HepG2 (cell line): ENCODE measurements around the gene CNTRL. TPM values are rescaled to one million over a fixed set of nuclear protein-coding genes. Genes with fewer than 3 reads are reported as not detected.
"Not testable (repeated sequence)": the region's sequence is repeated elsewhere in the genome, so short reads cannot be mapped to it uniquely, and the experiment has no call there.

Experiments used
- ATAC-seq: fragments of 200-7000 bp; cut with Tn5 transposase; 3 replicates; pipeline ENCODE4 v1.9.1; 2020; ENCODE audit warnings: mild to moderate bottlenecking, moderate library complexity
- BruUV-seq: library from RNA; stranded (reverse); fragments of 400-500 nt; replicated peaks from 2 replicates; lab custom pipeline; 2021; lab: Mats Ljungman, UMichigan
- CTCF ChIA-PET: fragments of 300-600 bp; formaldehyde crosslinking; extraction: SDS; loops from one replicate; lab custom pipeline; 2021; ENCODE audit warnings: low total read pairs, inconsistent platforms, low intra/inter-chr PET ratio; lab: Yijun Ruan, JAX
- POLR2A ChIA-PET: fragments of 350-600 bp; sonication (Branson Sonifier 250); formaldehyde crosslinking; loops from one replicate; lab custom pipeline; 2020; ENCODE audit warnings: antibody characterized with exemption, inconsistent platforms; lab: Yijun Ruan, JAX
- DNase-seq: peaks from one replicate; pipeline ENCODE4 v3.0.0-alpha.2; 2015; ENCODE audit warnings: low spot score
- FAIRE-seq: peaks from 3 replicates; lab custom pipeline; 2011; peaks lifted over from hg19 to GRCh38; lab: Jason Lieb, UNC
- H2AFZ ChIP-seq: one replicate; pipeline ENCODE4 v1.6.1; 2011; ENCODE audit warnings: low read length, inconsistent platforms
- H3K27ac ChIP-seq: fragments of 300-600 bp; 3 replicates; pipeline ENCODE4 v1.8.0; 2011; ENCODE audit warnings: mixed run types, mild to moderate bottlenecking, mixed read lengths, low read length, inconsistent platforms; ENCODE audit not compliant: insufficient read depth; ENCODE audit errors: extremely low read length
- H3K27me3 ChIP-seq, 2 experiments: fragments of 200-600 bp in 1 of 2; 2 replicates in 1 of 2; 3 replicates in 1 of 2; pipeline versions ENCODE4 v1.6.0 to v1.8.0; 2011; ENCODE audit warnings: low read length in 2 of 2, mild to moderate bottlenecking in 2 of 2, moderate library complexity in 2 of 2, inconsistent platforms in 1 of 2; ENCODE audit not compliant: insufficient read depth in 2 of 2, control insufficient read depth in 1 of 2
- H3K36me3 ChIP-seq, 2 experiments: fragments of 200-600 bp in 1 of 2; replicated peaks in 1 of 2; 2 replicates in 1 of 2; 3 replicates in 1 of 2; pipeline versions ENCODE4 v1.5.1 to v1.8.0; 2011; ENCODE audit warnings: low read length in 2 of 2, inconsistent platforms in 1 of 2; ENCODE audit not compliant: insufficient read depth in 2 of 2, control insufficient read depth in 1 of 2
- H3K4me1 ChIP-seq: 2 replicates; pipeline ENCODE4 v1.5.1; 2012; ENCODE audit warnings: low read length, inconsistent platforms; ENCODE audit not compliant: insufficient read depth
- H3K4me2 ChIP-seq: 2 replicates; pipeline ENCODE4 v1.6.0; 2011; ENCODE audit warnings: low read depth, low read length, inconsistent platforms
- H3K4me3 ChIP-seq, 3 experiments: fragments of 200-600 bp in 1 of 3; sonication (generic), shearing (Covaris generic) in 1 of 3; replicated peaks in 1 of 3; 2 replicates each; pipeline ENCODE4 v1.5.1; 2011 to 2016; ENCODE audit warnings: low read length in 3 of 3, inconsistent platforms in 2 of 3, low read depth in 2 of 3, mild to moderate bottlenecking in 2 of 3, control low read depth in 1 of 3, mixed read lengths in 1 of 3; ENCODE audit not compliant: insufficient read depth in 1 of 3
- H3K79me2 ChIP-seq: one replicate; pipeline ENCODE4 v1.6.1; 2011; ENCODE audit warnings: low read length, inconsistent platforms; ENCODE audit not compliant: insufficient read depth
- H3K9ac ChIP-seq: 2 replicates; pipeline ENCODE4 v1.6.0; 2011; ENCODE audit warnings: mild to moderate bottlenecking, low read depth, low read length, inconsistent platforms; ENCODE audit not compliant: insufficient read depth
- H3K9me3 ChIP-seq: 2 replicates; pipeline ENCODE4 v1.5.1; 2012; ENCODE audit warnings: mild to moderate bottlenecking, low read length
- H4K20me1 ChIP-seq: 2 replicates; pipeline ENCODE4 v1.6.0; 2011; ENCODE audit warnings: inconsistent platforms, mild to moderate bottlenecking, low read length, moderate library complexity; ENCODE audit not compliant: insufficient read depth
- BORCS8-MEF2B ChIP-seq: sonication (generic); formaldehyde crosslinking; IDR thresholded peaks from 2 replicates; pipeline ENCODE4 v1.8.0; 2022; ENCODE audit warnings: mild to moderate bottlenecking, missing genetic modification reagents
- HMGA1 ChIP-seq: sonication (generic); formaldehyde crosslinking; conservative IDR thresholded peaks from 2 replicates; pipeline ENCODE4 v1.4.0; 2020; ENCODE audit warnings: missing genetic modification reagents
- ISL2 ChIP-seq: sonication (generic); formaldehyde crosslinking; IDR thresholded peaks from 2 replicates; pipeline ENCODE4 v1.5.0; 2020; ENCODE audit warnings: missing genetic modification reagents
- PHF8 ChIP-seq: sonication (generic); formaldehyde crosslinking; IDR thresholded peaks from 2 replicates; pipeline ENCODE4 v1.5.0; 2020; ENCODE audit warnings: missing genetic modification reagents
- THAP11 ChIP-seq: IDR thresholded peaks from 2 replicates; pipeline ENCODE4 v1.6.1; 2016; ENCODE audit warnings: missing biosample characterization, missing genetic modification reagents
- ZNF615 ChIP-seq: sonication (generic); formaldehyde crosslinking; IDR thresholded peaks from 2 replicates; pipeline ENCODE4 v1.5.0; 2020; ENCODE audit warnings: mild to moderate bottlenecking, missing genetic modification reagents, borderline replicate concordance
- ZNF670 ChIP-seq: sonication (generic); formaldehyde crosslinking; IDR thresholded peaks from 2 replicates; pipeline ENCODE4 v1.8.0; 2022; ENCODE audit warnings: mild to moderate bottlenecking, missing genetic modification reagents, borderline replicate concordance
- ZNF790 ChIP-seq: sonication (generic); formaldehyde crosslinking; IDR thresholded peaks from 2 replicates; pipeline ENCODE4 v1.8.0; 2022; ENCODE audit warnings: missing genetic modification reagents, mild to moderate bottlenecking, borderline replicate concordance
- WGBS: methylation state at CpG from one replicate; pipeline ENCODE4 v1.1.6; 2017; ENCODE audit warnings: low lambda C conversion rate; 5-methylcytosine and 5-hydroxymethylcytosine counted together
- in situ Hi-C: cut with HindIII; loops from 2 replicates; pipeline ENCODE4 v1.10.0; 2017; ENCODE audit warnings: low pct_unique_long_range_greater_than_20kb; ENCODE audit not compliant: extremely low pct_ligation_motif_present
- intact Hi-C: fragments of 100-400 bp; cut with micrococcal nuclease; formaldehyde crosslinking; loops from one replicate; pipeline ENCODE4 v1.10.0; 2022; ENCODE audit not compliant: unreplicated experiment
- polyA plus RNA-seq, 8 experiments: library from polyadenylated mRNA; depleted of rRNA in 3 of 8; stranded (reverse) in 7 of 8; unstranded in 1 of 8; fragments of >200 nt; fragmentation: Illumina TruSeq in 4 of 8; extraction: Trizol in 4 of 8; gene quantifications; 2 replicates each; pipeline versions ENCODE4 v1.2.1 to v1.2.3, GENCODE V29; 2011 to 2016; ENCODE audit warnings: low read depth in 4 of 8, missing spikeins in 1 of 8, mixed read lengths in 1 of 8; ENCODE audit not compliant: insufficient read depth in 1 of 8
- total RNA-seq, 5 experiments: library from RNA; depleted of rRNA; stranded (reverse); fragments of >200 nt; fragmentation: Illumina TruSeq; extraction: Trizol; gene quantifications; 2 replicates each; pipeline ENCODE4 v1.2.3, GENCODE V29; 2016; ENCODE audit warnings: low read depth in 1 of 5

CNTRL gene
- total and polyA plus RNA-seq, 2 of the 13 experiments (the other 11 are each of a cell fraction or from before 2014, with no cell fraction given) = 7.5 to 11.8 TPM

DNA sequence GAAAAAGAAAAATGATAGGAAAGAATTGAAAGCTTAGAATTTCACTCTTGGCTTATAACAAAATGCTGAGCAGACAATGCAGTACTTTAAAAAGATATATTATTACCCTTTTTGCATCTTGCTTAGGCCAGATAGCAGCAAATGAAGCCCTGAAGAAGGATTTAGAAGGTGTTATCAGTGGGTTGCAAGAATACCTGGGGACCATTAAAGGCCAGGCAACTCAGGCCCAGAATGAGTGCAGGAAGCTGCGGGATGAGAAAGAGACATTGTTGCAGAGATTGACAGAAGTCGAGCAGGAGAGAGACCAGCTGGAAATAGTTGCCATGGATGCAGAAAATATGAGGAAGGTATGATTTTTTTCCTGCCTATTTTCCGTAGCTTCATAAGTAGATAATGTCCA, 50.8 kb downstream of the CNTRL start:
- in situ Hi-C loops = no loop called here
- FAIRE-seq (no peak), ATAC-seq (no peak), DNase-seq (no peak)
- Histone ChIP-seq H3K27me3 (no peaks in the 10 kb centered on the region), H3K9ac (no peak overlapping the region), H3K36me3 (peaks cover 0 to 12% of the 10 kb centered on the region in 2 experiments; a peak in 2 of 5 replicates), H2AFZ (no peak overlapping the region), H3K4me1 (peaks cover 12% of the 10 kb centered on the region), H3K4me3 (no peak overlapping the region), H3K9me3 (no peaks in the 10 kb centered on the region), H4K20me1 (no peaks in the 10 kb centered on the region), H3K4me2 (no peak overlapping the region), H3K79me2 (no peaks in the 10 kb centered on the region), H3K27ac (no peak overlapping the region)
- no peak for TF ChIP-seq ZNF670
- no peak for TF ChIP-seq ISL2 (CRISPR knock-in tag)
- no peak for TF ChIP-seq THAP11 (CRISPR knock-in tag)
- no peak for TF ChIP-seq ZNF790 (CRISPR knock-in tag)
- TF ChIP-seq PHF8 (CRISPR knock-in tag) = no peak
- TF ChIP-seq BORCS8-MEF2B (CRISPR knock-in tag) = no peak
- TF ChIP-seq ZNF615 (CRISPR knock-in tag) = no peak
- TF ChIP-seq HMGA1 = no peak
- intact Hi-C loops = no loop called here
- POLR2A ChIA-PET = no interaction called here
- 59% methylated on average over 3 of the region's 3 CpGs for WGBS
- BruUV-seq = no TSS peak
- CTCF ChIA-PET = no interaction called here

DNA sequence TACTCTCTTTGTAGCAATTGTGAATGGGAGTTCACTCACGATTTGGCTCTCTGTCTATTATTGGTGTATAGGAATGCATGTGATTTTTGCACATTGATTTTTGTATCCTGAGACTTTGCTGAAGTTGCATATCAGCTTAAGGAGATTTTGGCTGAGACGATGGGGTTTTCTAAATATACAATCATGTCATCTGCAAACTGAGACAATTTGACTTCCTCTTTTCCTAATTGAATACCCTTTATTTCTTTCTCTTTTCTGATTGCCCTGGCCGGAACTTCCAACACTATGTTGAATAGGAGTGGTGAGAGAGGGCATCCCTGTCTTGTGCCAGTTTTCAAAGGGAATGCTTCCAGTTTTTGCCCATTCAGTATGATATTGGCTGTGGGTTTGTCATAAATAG, 54.6 kb downstream of the CNTRL start:
- in situ Hi-C loops, DNase-seq, H3K36me3 ChIP-seq, H3K9me3 ChIP-seq, H3K9ac ChIP-seq, H3K4me3 ChIP-seq, H4K20me1 ChIP-seq, H3K79me2 ChIP-seq, FAIRE-seq, H3K27me3 ChIP-seq, H2AFZ ChIP-seq, H3K27ac ChIP-seq, BruUV-seq, ATAC-seq, POLR2A ChIA-PET, intact Hi-C loops, CTCF ChIA-PET, H3K4me2 ChIP-seq: not testable (repeated sequence)
- peaks cover 31% of the 10 kb centered on the region for H3K4me1 ChIP-seq
- 98% methylated on average over 3 of the region's 3 CpGs for WGBS
